Measurements from ENCODE around the gene DOCK10.
"Not testable (repeated sequence)": the region's sequence is repeated elsewhere in the genome, so short reads cannot be mapped to it uniquely, and the experiment has no call there.

DOCK10 gene

DNA sequence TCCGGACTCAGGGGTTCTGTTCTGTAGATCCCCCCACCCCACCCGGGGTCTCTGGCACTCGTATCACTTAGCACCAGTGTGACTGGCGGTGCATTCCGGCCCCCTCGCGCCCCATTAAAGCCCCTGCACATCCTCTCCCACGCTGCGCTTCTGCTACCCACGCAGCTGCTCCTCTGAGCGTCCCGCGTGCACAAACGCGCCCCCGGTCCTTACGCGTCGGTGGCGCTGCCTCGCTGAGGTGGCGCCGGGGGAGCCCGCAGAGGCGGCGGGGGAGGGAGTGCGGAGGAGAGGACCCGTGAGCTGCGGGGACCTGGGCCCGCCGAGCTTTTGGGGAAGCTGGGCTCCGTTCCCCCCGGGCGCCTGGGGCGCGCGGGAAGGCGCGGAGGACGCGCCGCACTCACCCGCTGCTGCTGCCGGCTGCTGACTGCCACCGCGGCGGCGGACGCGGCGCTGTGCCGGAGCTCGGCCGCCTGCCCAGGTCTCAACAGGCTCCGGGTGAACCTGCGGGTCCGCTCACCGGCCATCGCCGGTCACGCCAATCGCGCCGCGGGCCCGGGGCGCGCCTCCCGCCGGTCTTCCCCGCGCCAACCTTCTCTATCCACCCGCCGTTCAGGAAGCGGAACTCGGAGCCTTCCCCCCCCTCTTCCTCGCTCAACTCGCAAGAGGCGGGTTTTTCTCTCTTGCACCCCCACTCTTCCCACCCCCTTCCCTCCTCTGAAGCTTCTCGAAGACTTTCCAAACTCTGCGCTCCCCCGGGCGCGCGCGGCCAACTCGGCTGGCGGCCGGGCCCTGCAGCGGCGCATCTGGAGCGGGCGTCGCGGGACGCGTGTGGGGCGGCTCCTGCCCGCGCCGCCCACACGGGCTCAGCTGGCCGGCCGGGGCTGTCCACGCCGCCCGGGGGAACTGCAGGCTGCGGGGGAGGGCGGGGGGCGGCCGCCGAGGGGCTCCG is at the start of gene DOCK10:
DOCK10 (minus strand) TSS at position 618 of the 949 bp plus-strand sequence; CDS start at position 524, 94 bp downstream.
- no peak for DNase-seq

DNA sequence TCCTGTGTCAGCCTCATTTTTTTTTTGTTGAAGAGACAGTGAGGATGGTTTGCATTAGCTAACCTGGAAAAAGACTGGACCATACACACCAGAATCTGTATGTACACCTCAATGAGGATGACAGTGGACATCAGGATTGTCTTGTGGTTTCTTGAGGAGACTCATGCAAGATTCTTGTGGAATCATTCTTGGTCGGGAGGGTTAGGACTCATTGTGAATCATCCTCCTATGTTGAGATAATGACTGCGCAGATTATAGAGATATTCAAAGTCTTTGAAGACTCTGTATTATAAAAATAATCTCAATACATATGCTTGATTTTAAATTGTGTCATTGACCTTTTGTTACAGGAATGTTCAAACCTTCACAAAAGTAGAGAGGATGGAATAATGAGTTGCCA is 49.1 kb upstream of the DOCK10 start:
- DNase-seq = no peak

DNA sequence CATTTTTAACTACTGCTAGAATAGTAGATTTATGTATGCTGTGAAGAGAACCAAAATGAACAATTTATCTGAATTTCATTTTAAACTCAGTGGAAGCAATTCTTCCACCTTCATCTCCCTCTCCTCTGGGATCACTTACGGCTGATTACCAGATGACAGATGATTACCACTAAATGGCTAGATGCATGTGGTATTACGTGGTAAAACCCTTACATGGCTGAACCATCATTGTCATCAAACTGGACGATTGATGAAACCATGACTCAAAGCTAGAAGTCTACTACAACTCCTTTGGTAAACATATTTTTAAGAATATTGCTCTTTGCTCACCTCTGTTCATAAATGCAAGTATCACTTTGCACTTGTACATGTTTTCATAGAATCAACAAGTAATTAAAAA is 48.5 kb upstream of the DOCK10 start:
- DNase-seq = no peak

DNA sequence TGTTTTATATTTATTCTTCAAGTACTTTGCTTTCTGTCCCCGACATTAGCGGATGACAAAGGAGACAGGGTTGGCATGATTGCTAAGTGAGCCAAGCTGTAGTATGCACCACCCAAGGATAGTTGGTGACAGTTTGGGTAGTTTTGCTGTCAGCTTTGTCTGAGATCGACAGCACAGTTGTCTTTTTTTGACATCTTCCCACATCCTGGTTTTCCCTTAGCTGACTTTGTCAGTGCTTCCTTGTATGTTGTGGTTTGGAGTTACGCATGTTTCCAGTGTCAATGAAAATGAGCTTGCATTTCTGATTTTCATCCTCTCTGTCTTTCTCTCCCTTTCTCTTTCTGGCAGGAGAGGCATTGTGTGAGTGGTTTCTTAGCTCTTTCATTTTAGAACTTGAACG is 44.6 kb upstream of the DOCK10 start:
- no peak for DNase-seq

DNA sequence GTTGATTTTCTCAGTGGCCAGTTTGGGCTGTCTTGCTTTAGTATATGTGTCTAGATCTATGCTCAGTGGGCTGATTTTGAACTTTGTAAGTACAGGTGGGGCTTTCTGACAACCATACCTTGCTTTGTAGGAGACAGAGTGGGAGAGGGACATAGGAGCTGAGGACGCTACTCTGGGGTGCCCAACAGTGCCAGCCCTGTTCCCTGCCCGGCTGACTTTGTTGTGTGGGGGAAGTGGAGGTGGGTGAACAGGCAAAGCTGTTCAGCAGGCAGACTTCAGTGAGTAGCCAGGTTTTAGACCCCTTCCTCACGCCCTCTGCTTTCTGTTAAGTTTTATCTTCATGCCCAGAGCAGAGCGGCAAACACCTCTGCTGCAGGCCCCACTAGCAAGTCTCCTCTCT is 44.2 kb upstream of the DOCK10 start:
- DNase-seq = no peak

DNA sequence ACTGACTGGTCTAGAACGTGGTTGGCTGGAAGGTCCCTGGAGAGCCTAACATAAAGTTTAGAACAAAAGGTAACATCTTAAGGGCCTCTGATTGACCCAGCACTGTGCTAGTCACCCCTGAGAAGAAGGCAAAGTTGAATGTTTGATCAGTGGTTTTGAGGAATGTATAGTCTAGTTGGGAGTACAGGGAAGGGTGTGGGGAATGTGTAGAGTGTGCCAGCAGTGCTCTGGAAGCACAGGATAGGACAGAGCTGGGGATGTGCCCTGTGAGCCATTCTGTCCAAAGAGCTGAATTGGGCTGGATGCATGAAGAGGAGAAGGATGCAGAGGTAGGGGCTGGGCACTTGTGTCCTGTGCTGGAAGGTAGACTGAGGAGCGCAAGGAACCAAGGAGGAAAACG is 41.0 kb upstream of the DOCK10 start:
- DNase-seq = no peak

DNA sequence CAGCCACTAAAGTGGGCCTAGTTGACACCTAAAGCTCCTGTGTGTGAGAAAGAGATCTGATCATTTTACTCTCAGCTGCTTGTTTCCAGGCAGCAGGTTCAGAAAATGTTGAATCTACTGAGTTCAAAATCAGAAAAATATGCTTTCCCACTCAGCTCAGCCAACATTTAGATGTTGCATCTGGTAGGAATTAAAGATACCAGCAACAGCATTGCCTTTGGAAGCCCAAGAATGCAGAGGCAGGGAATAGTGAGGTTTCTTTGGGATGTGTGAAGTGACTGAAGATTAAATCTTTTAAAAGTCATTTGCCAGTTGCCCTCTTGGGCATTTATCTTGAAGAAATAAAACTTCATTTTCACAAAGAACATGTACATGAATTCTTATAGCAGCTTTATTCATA is 33.9 kb upstream of the DOCK10 start:
- DNase-seq = no peak

DNA sequence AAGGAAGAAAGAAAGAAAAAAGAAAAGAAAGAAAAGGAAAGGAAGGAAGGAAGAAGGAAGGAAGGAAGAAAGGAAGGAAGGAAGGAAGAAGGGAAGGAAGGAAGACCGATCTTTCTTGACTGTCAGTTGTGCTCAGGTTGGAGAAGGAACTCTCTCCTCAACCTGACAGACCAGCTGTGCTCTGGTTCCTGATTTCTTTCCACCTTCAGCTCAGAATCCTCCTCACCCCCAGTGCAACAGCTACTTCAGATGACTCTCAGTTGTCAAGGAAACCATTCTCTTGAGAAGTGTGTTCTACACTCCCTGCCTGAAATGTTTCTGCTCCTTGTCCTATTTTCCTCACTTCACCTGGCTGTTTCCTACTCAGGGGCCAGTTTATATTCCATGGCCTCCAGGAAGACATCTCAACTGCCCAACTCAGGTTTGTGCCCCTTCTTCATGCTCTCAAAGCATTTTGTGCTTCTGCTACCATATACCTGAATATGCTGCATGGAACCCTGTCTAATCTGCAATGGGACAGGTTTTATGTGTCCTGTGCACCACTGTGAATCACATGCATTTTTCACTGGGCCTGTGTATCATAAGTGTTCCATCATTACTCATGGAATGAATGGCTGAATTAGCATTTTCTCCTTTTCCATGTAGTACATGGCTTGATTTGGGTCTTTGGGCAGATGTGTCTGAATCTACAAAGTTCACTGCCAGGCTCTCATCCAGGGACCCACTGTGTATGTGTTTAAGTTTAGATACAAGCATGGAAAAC is 32.8 kb upstream of the DOCK10 start:
- DNase-seq = no peak

DNA sequence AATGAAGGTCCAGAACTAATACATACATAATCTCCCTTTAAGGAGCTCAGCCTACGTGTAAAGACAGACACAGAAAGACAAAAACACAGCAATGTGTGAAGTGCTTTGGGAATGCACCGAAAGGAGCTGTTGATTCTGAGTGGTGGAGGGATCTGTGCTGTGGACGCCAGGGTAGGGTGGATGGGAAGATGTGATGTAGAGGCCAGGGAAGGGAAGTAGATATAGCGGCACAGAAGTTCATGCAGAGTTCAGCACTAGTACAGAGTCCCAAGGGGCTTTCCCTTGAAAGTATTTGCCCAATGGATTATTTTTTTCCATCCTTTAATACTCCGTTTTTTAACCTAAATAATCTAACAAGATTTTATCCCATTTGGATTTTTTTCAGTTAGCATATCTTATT is 32.1 kb upstream of the DOCK10 start:
- no peak for DNase-seq

DNA sequence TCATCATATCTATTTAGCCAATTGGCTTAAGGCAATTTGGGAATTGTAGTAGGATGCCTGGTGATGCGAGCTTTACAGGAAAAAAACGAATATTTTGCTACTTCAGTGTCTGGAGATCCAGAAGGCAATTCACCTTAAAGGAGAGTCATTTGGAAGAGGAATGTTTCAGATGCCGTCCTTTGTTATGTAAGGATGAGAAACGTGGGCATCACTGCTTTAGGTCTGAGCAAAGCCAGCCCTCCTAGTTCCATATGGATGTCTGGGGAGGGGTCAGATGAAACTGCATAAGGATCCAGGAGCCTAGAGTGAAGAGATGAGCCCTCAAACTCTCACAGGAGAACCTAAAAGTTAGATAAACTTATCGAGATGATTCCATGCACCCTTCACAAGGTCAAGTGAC is 30.9 kb upstream of the DOCK10 start:
- DNase-seq = no peak

DNA sequence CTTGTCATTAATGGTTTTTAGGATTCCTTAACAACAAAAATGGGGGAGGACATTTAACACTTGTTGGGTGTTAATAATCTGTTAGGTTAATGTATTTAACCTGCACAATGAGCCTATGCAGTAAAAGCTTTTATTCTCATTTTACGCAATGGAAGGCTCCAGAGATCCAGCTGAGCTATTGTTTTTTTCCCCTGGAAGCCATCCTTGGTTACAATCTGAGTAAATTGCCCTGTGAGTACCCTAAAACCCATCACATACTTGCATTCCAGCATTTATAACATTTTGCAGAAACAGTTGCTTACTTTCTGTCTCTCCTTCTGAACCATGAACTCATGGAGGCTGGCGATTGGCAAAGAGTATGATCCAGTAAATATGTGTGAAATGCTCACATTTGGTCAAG is 30.2 kb upstream of the DOCK10 start:
- no peak for DNase-seq

DNA sequence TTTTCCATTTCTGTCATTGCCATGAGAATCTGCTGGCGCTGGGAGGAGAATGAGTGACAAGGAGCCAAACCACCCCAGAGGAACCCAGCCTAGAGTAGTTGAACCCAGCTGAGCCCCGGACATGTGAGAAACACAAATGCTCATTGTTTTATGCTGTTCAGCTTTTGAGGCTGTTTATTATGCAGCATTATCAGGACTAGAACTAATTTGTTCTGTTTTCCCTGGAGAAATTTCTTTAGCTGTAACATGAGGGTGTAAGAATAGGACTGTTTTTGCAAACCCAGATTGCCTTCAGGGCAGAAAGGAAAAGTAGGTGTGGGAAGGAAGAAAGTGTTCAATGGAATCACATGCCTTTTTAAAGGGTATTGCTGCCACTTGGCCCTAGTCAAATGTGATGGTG is 28.5 kb upstream of the DOCK10 start:
- no peak for DNase-seq

DNA sequence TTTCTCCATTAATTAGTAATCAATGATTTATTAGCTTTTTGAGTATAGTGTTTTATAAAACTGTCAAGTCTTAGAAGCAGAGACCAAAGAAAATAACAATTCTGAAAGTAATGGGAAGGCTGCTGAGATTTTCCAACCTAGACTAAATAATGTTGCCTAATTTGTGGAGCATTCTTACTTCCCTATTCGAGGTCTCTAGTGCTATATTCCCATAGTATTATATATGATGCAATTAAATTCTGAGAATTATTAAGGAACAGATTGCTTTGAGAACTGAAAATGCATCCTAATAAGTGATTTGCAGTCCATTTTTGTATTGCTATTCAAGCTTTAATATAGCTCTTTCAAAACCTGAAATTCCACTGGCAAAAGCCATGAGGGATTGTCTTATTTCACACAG is 27.7 kb upstream of the DOCK10 start:
- no peak for DNase-seq

DNA sequence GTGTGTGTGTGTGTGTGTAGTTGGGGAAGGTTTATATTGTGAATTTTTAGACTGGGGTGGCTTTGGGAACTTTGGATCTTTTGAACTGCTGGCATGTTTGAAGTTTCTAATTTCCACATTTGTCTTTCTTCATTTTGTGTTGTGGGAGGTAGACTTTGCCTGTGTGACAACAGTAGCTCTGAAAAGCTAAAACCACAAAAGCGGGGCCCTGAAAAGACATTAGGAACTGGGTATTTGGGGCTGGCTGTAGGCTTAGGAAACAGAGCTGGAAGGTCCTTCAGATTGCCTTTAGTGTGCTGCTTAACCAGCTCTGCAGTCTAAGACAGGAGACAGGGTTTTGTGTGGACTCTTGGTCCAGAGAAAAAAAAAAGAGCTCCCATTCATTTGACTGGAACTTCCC is 27.2 kb upstream of the DOCK10 start:
- no peak for DNase-seq

DNA sequence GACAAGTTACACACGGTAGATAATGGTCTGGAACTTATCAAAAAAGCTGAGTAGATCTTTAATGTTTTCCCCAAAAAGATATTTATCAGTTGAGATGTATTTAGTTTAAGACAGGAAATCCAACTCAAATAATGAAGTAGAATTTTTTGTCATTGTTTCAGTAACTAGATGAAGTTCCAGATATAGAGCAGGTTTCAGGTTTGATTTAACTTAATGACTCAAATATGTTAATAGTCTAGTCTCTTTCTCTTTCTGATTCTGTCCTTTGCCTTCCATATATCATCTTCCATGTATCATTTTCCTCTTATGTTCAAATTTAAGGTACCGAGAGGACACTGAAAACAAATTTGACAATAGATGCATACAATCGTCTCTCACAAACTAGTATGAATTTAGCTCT is 23.6 kb upstream of the DOCK10 start:
- DNase-seq = no peak

DNA sequence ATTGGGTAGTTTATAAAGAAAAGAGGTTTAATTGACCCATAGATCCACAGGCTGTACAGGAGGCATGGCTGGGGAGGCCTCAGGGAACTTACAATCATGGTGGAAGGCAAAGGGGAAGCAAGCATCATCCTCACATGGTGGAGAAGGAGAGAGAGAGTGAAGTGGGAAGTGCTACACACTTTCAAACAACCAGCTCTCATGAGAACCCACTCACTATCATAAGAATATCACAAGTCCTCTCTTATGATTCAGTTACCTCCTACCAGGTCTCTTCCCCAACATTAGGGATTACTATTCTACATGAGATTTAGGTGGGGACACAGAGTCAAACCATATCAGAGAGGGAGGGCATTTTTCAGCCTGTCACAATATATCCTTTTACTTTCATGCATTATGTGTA is 22.7 kb upstream of the DOCK10 start:
- DNase-seq = no peak

DNA sequence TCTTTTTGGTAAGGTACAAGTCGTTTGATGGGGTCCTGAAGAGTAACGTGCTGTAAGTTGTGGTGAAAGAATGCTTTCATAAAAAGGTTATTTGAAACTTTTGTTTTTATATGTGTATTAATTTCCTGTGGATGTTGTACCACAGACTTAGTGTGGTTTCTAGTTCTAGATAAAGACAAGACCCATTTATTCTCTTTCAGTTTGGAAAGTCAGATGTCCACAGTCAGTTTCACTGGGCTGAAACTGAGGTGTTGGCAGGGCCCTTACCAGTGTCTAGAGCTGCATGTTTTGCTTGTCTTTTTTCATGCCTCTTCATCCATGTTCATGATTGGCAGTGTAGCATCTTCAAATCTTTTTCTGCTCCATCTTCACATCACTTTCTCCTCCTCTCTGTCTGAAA is 22.1 kb upstream of the DOCK10 start:
- DNase-seq = no peak

DNA sequence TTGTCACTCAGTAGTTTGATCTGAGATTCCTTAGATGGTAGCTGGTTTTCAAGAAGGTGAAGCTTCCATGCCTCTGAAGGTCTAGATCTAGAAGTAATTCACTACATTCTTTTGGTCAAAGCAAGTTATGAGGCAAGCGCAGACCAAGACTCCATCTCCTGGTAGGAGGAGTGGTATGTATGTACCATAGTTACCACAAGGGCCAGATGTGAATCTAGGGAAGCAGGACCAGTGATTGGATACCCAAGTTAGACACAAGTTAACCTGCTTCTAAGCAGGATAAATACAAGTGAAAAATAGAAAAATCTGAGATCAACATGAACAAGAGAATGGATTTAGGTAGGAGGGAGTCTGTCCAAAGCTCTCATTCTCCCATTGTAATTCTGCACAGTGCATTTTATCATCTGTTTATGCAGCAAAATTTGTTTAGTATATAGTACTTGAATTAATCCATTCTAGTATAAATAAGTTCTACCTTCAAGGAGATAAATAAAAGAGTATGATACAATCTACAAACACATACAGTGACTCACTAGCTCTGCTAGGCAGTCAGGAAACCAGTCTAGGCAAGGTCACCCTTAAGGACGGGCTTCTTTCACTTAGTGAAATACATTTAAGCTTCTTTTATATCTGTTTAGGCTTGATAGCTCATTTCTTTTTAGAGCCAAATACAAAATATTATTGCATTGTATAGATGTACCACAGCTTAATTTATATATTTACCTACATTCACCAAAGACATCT is 14.2 kb upstream of the DOCK10 start:
- DNase-seq = no peak

DNA sequence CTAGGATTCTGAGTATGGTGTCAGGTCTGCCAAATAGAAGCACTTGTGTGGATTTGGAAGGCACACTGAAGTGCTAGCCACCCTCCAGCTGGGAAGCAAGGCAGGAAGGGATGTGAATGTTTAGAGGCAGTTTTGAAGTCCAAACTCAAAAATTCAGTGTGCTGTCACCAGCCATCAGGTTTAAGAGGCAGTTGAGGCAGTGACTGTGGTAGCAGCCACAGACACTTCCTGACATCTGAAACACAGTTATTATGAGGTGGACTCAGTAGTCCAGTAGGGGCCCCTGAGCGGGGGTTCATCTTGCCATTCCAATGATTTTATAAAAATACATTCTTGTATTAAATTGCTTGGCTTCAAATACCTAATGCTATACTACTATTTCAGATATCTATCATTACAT is 13.4 kb upstream of the DOCK10 start:
- no peak for DNase-seq

DNA sequence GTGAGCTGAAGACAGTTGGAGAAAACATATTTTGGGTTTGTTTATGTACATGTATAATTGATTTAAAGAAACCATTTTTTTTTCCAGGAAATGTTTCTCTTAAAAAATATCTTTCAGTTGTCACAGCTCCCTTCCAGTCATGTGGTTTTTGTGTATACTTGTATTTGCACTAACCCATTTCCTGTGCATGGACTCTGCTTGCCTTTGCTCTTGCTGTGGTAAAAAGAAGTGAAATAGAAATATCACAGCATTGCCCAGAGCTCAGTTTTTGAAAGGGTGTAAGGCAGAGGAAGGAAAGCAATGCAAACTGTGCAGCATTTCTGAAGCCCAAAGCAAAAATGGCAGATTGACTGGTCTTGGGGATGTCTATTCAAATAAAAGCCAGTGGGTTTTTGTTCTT is 10.4 kb upstream of the DOCK10 start:
- no peak for DNase-seq

DNA sequence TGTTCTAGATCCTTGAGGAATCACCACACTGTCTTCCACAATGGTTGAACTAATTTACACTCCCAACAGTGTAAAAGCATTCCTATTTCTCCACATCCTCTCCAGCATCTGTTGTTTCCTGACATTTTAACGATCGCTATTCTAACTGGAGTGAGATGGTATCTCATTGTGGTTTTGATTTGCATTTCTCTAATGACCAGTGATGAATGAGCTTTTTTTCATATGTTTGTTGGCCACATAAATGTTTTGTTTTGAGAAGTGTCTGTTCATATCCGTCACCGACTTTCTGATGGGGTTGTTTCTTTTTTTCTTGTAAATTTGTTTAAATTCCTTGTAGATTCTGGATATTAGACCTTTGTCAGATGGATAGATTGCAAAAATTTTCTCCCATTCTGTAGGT is 5.2 kb upstream of the DOCK10 start:
- not testable (repeated sequence) for DNase-seq

DNA sequence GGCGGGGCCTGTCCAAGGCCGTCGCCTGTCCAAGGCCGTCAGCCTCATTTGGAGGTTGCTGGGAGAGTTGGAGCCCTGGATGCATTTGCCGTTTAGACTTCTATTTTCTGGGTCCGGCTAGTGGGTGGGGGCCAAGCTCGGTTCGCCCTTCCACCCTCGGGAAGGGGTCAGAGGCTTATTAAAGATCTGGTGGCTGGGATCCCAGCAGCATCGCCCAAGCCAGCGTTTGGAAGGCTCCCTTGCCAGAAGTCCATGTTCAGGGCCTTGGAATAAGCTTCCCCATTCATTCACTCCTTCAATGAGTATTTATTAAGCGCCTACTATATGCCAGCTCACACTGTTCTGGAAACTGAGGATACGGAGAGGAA is 516 bp upstream of the DOCK10 start:
- no peak for DNase-seq

DNA sequence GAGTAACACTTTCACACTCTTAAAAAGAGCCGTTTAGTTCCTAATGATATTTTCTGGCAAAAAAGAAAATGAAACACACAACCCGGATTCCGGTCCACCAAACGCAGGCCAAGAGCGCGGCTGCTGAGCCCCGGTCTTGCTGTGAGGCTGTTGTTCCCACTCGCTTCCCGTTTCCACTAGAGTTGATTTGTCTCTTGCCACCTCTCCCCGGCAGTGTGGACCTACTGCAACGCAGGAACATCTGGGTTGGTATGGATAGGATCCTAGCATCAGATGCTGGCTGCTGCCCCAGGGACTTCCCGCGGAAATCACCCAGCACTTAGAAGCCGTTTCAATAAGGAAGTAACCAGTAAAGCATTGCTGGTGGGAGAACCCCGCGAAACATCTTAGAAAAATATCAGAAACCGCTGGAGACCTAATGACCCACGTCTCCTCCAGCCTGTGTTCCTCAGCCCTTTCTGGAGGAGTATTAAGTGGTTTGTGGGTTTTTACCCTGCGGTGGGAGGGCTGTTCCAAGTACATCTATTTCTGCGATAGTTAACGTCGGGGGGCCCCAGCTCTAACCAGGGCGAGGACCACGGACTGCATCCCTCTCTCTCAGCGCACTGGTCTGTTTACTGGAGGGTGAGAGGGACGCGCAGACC is 939 bp downstream of the DOCK10 start:
- no peak for DNase-seq
